ENCODE results near the gene WFDC2. TPM values are rescaled to one million over a fixed set of nuclear protein-coding genes. Genes with fewer than 3 reads are reported as not detected.

Gene WFDC2
- total and polyA plus RNA-seq, 12 donors: 0.44 to 1.6 (median 0.56) TPM; not detected in 6

DNA sequence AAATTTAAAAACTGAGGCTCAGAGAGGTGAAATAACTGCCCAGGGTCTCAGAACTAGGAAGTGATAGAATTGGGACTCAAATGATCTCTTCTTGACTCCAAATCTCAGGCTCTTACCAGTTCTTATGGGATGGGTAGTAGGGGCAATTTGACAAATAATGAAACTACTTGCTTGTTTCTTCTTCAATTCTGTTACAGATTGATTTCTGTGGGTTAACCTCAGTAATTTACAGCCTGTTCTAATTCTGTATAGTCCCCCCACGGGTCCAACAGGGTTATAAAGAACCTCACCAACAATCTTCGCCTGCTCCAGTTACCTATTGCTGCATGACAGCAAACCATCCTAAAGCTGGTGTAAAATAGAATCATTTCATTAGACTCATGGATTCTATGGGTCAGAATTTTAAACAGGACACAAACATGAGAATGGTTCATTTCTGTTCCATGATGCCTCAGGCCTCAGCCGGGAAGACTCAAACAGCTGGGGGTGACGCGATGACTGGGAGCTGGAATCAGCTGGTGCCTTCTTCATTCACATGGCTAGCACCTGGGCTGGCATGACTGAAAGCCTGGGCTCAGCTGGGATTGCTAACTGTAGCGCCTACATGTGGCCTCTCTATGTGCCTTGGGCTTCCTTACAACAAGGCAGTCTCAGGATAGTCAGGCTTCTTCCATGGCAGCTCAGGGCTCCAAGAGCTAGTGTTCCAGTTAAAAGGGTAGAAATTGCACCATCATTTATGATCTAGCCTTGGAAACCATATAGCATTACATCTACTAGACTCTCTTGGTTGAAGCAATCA is 6.6 kb upstream of the WFDC2 start:
- intact Hi-C loops (cut with DNase I): loop anchor here in 1 of 10 donors (10.0 kb wide), 1 partner anchor 312 kb away; no protein-coding TSS in a partner anchor
- ATAC-seq (no peak), DNase-seq (no peak)
- H3K9me3 ChIP-seq: no peaks in the 10 kb centered on the region
- TF ChIP-seq, protein P1, sequence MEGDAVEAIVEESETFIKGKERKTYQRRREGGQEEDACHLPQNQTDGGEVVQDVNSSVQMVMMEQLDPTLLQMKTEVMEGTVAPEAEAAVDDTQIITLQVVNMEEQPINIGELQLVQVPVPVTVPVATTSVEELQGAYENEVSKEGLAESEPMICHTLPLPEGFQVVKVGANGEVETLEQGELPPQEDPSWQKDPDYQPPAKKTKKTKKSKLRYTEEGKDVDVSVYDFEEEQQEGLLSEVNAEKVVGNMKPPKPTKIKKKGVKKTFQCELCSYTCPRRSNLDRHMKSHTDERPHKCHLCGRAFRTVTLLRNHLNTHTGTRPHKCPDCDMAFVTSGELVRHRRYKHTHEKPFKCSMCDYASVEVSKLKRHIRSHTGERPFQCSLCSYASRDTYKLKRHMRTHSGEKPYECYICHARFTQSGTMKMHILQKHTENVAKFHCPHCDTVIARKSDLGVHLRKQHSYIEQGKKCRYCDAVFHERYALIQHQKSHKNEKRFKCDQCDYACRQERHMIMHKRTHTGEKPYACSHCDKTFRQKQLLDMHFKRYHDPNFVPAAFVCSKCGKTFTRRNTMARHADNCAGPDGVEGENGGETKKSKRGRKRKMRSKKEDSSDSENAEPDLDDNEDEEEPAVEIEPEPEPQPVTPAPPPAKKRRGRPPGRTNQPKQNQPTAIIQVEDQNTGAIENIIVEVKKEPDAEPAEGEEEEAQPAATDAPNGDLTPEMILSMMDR (IDR thresholded peaks at IDR 0.05): no peak
- H3K27ac ChIP-seq: no peak overlapping the region
- H3K27me3 ChIP-seq: peaks cover 0 to 48% (median 36%) of the 10 kb centered on the region in 7 donors
- no peak overlapping the region for H3K4me3 ChIP-seq
- H3K36me3 ChIP-seq: no peaks in the 10 kb centered on the region
- H3K4me1 ChIP-seq: no peaks in the 10 kb centered on the region
- 72 to 80% methylated on average over 6 of the region's 6 CpGs for WGBS, 2 donors

DNA sequence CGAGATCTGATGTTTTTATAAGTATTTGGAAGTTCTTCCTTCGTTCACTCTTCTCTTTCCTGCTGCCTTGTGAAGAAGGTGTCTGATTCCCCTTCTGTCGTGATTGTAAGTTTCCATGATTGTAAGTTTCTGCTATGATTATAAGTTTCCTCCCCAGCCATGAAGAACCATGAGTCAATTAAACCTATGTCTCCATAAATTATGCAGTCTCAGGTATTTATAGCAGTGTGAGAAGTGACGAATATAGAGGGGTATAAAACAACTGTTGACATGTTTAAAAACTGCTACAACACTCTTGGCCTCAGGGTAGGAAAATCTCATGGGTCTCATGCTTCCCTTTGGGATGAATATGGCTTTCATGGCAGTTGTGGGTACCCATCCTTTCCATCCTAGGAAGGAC is 5.8 kb upstream of the WFDC2 start:
- TF ChIP-seq, protein P1 (IDR thresholded peaks at IDR 0.05): no peak
- no peaks in the 10 kb centered on the region for H3K4me1 ChIP-seq
- no peak for ATAC-seq
- no peak overlapping the region for H3K27ac ChIP-seq
- H3K27me3 ChIP-seq: peaks cover 0 to 56% (median 44%) of the 10 kb centered on the region in 7 donors
- H3K4me3 ChIP-seq: no peak overlapping the region
- intact Hi-C loops (cut with DNase I): loop anchor here in 1 of 10 donors (10.0 kb wide), 1 partner anchor 311 kb away; no protein-coding TSS in a partner anchor
- no peaks in the 10 kb centered on the region for H3K36me3 ChIP-seq
- WGBS, 2 donors: 48% methylated on average over 4 of the region's 4 CpGs
- no peaks in the 10 kb centered on the region for H3K9me3 ChIP-seq
- no peak for DNase-seq

DNA sequence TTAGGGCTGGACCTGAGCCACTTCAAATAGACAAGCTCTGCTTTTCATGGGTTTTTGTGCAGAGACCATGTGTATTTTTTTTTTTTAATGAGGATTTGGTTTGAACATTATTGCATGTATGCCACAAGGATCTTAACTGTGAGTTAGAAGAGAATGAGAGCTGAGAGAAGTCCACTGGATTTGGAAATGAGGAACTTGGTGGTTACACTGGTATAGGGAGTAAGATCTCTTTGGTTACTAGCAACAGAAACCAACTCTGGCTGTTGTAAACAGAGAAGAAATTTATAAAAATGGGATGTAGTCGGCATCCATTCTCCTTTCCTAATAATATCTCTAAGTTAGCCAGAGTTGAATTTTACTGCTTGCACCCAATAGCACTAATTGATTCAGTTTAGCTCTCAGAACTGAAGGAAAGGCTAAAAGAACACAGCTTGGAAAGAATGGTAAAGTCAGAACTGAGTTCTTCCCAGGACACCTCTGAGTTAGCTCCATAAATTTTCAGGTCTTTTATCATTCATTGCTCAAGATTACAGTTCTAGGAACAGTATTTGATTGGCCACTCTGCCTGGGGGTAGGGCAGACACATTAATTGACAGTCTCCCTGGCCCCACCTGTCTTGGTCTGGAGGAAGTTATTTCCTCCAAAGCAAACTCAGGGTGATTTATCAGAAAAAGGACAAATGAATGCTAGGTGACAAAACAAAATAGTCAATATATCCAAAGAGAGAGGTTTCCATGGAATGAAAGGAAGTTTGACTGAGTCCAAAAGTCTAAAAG is 3.9 kb upstream of the WFDC2 start:
- ATAC-seq: no peak
- Histone ChIP-seq H3K27ac (no peak overlapping the region), H3K4me3 (no peak overlapping the region), H3K9me3 (no peaks in the 10 kb centered on the region), H3K27me3 (peaks cover 0 to 75% (median 64%) of the 10 kb centered on the region in 7 donors), H3K36me3 (no peaks in the 10 kb centered on the region), H3K4me1 (peaks cover 0 to 17% (median 15%) of the 10 kb centered on the region in 9 donors)
- intact Hi-C loops (cut with DNase I): loop anchor here in 1 of 10 donors (10.0 kb wide), 1 partner anchor 309 kb away; no protein-coding TSS in a partner anchor
- no peak for DNase-seq
- 76 to 77% methylated on average over 1 of the region's 1 CpG for WGBS, 2 donors
- TF ChIP-seq, protein P1 (IDR thresholded peaks at IDR 0.05): no peak

DNA sequence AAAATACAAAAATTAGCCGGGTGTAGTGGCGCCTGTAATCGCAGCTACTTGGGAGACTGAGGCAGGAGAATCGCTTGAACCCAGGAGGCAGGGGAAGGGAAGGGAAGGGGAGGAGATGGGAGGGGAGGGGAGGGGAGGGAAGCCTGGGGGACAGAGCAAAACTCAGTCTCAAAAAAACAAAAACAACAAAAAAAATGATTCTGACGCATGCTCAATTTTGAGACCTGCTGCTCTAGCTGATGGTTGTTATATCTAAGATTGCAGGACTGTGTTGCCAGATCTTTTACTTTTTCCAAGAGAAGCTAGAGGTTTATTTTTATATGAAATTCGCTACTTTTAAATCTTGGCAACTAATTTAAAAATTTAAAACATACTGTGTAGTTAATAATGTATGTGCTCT is 2.4 kb upstream of the WFDC2 start:
- peaks cover 0 to 23% (median 19%) of the 10 kb centered on the region in 9 donors for H3K4me1 ChIP-seq
- intact Hi-C loops (cut with DNase I): loop anchor here in 1 of 10 donors (10.0 kb wide), 1 partner anchor 308 kb away; no protein-coding TSS in a partner anchor
- TF ChIP-seq, protein P1 (IDR thresholded peaks at IDR 0.05): no peak
- 89 to 92% methylated on average over 6 of the region's 6 CpGs for WGBS, 2 donors
- peaks cover 0 to 89% (median 76%) of the 10 kb centered on the region in 7 donors for H3K27me3 ChIP-seq
- ATAC-seq: no peak
- H3K27ac ChIP-seq: no peak overlapping the region
- no peaks in the 10 kb centered on the region for H3K9me3 ChIP-seq
- no peaks in the 10 kb centered on the region for H3K36me3 ChIP-seq
- no peak for DNase-seq
- H3K4me3 ChIP-seq: no peak overlapping the region
